HG03575 (cell line): Measurements from ENCODE around the gene GYG2.
"Not testable (repeated sequence)": the region's sequence is repeated elsewhere in the genome, so short reads cannot be mapped to it uniquely, and the experiment has no call there.

ENCODE experiments used
- ATAC-seq: cut with Tn5 transposase; IDR thresholded peaks from one replicate; pipeline ENCODE4 v1.9.1; 2021; ENCODE audit not compliant: unreplicated experiment, insufficient number of reproducible peaks, low FRiP score; ENCODE audit errors: extremely low read depth

GYG2 gene

DNA sequence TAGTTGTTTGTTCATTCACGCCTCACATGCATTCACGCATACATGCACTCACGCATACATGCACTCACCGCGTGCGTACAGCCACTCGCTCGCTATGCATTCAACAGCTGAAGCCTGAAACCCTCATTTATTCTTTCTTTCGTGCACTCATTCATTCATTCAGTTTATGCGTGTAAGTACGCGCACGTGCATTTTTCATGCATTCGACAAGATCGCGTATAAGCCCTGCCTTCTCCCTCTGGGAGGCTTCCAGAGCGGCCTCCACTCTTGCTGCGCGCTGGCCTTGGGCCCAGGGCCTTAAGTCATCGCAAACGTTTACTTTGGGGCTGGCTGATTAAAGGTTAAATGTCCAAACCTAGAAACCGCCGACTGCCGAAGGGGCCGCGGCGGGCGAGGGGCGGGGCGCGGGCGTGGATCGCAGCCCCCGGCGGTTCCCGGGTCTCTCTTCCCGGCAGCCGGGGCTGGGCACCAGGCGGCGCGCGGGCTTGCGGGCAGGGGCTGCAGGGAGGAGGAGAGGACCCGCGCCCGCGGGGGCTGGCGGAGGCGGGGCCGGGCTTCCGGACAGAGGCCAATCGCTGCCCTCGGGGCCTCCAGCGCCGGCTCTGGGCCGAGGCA is at the start of gene GYG2:
Gene GYG2 (plus strand): TSS at position 587 of the 615 bp plus-strand sequence. CDS start 1,259 bp downstream, outside the sequence.
- no peak for ATAC-seq

DNA sequence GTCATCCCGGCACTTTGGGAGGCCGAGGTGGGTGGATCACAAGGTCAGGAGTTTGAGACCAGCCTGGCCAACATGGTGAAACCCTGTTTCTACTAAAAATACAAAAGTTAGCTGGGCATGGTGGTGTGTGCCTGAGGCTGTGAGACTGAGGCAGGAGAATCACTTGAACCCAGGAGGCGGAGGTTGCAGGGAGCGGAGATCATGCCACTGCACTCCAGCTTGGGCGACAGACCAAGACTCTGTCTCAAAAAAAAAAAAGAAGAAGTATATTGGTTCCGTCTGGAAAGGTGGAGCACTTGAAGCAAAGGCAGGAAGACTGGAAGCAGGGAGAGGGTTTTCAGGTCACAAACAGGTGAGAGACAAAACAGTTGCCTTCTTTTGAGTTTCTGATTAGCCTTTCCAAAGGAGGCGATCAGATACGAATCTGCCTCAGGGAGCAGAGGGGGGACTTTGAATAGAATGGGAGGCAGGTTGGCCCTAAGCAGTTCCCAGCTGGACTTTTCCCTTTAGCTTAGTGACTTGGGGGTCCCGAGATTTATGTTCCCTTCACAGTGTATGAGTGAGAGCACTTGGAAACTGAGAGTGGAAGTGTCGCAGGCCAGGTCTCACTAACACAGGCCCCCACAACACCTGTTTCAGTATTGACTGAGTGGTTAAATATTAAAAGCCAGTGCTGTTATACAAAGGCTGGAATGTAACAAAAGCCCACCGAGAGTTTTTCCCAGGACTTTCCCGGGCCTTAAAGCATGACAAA is 48.1 kb upstream of the GYG2 start:
- ATAC-seq, result not testable (repeated sequence)

DNA sequence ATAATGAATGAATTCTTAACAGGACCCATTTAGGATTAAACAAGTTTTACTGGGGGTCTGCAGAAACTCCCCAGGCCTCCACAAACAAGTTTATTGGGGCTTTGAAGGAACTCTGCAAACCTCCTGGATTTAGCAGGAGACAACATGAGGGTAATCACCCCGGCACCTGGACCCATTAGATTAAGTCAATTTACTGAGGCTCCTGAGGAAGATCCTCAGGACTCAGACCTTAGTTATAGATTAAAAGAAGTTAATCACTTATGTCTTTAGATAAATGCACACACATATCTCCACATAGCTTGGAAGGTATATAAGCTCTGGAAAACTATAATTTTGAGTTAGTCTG is 47.5 kb upstream of the GYG2 start:
- no peak for ATAC-seq

DNA sequence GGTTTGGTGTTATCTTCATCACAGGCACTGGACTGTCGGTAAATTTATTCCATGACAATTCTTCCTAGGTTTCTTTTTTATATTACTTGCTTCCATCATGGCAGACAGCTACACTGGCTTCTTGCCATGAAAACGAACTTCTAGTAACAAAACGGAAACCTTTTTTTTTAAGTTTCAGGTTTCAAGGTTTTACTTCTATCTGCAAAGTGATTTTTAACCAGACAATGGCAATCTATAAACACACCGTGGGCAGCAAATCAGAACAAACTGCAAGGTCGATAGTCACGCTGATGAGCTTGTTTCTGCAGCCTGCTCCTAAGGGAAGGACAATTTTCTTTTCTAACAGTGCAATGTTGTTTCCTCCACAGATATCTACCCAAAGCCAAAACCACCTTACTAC is 47.0 kb upstream of the GYG2 start:
- ATAC-seq, result no peak

- no peak for ATAC-seq
Observed at GRCh38 chrX:2782171-2782570, 46.6 kb upstream of the GYG2 start.

DNA sequence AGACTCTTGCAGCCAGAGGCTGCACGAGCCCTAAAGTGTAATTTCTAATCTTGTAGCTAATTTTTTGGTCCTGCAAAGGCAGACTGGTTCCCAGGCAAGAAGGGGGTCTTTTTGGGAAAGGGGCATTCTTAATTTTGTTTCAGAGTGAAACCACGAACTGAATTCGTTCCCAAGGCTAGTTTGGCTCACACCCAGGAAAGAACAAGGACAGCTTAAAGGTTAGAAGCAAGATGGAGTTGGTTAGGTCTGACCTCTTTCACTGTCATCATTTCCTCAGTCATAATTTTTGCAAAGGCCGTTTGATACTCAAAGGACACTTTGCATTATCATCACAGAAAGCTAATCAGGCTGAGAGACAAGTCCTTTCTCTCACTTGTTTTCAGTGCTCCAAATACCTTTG is 46.0 kb upstream of the GYG2 start:
- ATAC-seq, result no peak

- ATAC-seq, result no peak
Observed at GRCh38 chrX:2784026-2784425, 44.7 kb upstream of the GYG2 start.

- no peak for ATAC-seq
Observed at GRCh38 chrX:2785538-2785937, 43.2 kb upstream of the GYG2 start.

DNA sequence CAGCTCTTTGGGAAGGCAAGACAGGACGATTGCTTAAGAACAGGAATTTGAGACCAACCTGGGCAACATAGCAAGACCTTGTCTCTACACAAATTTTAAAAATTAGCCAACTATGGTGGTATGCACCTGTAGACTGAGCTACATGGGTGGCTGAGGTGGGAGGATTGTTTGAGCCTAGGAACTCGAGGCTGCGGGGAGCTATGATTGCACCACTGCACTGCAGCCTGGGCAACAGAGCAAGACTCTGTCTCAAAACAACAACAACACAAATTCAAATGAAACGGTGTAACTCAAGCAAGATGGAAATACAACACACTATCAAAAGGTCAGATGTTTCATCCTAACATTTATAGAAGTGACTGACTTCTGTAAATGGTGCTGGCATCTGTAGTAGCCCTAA is 39.8 kb upstream of the GYG2 start:
- ATAC-seq, result no peak

GRCh38 chrX:2789569-2789968 is 39.2 kb upstream of the GYG2 start:
- no peak for ATAC-seq

- ATAC-seq, result no peak
Observed at GRCh38 chrX:2793752-2794151, 35.0 kb upstream of the GYG2 start.

GRCh38 chrX:2794336-2794735 is 34.4 kb upstream of the GYG2 start:
- no peak for ATAC-seq

GRCh38 chrX:2796808-2797207 is 31.9 kb upstream of the GYG2 start:
- not testable (repeated sequence) for ATAC-seq

DNA sequence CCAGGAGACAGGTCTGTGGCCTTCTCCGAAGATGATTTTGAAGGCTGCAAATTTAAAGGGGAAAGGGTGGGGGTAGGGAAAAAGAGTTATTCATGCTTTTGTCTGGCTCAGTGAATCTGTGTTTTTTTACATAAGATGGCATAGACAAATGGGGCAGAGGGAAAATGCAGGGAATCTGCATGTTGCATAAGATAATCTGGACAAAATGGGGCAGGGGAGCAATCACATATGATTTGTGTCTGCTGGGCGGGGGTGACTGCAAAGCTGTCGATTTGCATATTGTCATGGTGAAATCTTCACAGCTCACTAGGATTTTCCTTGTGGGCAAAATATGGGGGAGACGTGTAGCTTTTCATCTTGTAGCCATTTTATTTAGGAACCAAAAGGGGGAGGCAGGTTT is 29.4 kb upstream of the GYG2 start:
- no peak for ATAC-seq

- ATAC-seq, result not testable (repeated sequence)
Observed at GRCh38 chrX:2799980-2800379, 28.8 kb upstream of the GYG2 start.

DNA sequence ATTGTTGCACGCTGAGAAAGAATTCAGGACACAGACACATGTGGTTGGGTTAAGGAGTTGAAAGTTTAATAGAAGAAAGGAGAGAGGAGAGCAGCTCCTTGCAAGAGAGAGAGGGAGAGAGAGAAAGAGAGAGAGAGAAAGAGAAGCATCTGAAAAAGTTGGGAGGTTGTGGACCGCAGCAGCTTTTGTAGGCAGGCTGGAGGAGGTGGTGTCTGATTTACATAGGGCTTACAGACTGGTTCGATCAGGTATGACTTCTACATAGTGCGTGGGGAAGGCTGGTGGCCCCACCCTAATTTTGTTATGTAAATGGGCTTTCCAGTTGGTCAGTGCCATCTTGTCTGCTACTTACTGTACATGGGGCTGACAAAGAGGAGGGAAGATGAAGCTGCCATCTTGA is 27.5 kb upstream of the GYG2 start:
- no peak for ATAC-seq

DNA sequence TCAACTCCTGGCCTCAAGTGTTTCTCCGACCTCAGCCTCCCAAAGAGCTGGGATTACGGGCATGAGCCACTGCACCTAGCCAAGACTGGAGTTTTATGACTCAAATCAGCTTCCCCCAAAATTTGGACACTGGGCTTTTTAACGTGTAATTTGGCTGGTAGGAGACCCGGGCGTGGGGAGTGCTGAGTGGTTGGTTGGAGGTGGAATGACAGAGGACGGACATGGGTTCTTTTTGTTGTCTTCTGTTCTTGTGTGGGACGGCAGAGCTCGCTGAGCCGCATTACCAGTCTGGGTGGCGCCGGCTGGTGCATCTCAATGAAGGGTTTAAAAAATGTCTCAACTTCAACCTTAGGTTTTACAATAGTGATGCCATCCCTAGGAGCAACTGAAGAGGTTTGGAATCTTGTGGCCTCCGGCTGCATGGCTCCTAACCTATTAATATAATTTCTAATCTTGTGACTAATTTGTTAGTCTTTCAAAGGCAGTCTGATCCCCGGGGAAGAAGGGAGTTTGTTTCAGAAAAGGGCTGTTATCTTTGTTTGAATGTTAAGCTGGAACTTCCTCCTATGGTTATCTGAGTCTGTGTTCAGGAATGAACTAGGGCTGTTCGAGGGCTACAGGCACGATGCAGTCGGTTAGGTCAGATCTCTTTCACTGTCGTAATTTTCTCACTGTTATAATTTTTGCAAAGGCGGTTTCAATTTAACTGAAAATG is 26.2 kb upstream of the GYG2 start:
- ATAC-seq, result not testable (repeated sequence)

DNA sequence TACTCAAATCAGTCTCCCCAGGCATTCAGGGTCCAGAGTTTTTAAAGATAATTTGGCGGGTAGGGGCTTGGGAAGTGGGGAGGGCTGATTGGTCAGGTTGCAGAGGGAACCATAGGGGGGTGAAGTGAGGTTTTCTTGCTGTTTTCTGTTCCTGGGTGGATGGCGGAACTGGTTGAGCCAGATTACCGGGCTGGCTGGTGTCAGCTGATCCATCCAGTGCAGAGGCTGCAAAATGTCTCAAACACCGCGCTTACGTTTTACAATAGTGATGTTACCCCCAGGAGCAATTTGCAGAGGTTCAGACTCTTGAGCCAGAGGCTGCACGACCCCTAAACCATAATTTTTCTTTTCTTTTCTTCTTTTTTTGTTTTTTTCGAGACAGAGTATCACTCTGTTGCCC is 25.2 kb upstream of the GYG2 start:
- ATAC-seq, result not testable (repeated sequence)

- ATAC-seq, result not testable (repeated sequence)
Observed at GRCh38 chrX:2804106-2804843, 24.5 kb upstream of the GYG2 start.

DNA sequence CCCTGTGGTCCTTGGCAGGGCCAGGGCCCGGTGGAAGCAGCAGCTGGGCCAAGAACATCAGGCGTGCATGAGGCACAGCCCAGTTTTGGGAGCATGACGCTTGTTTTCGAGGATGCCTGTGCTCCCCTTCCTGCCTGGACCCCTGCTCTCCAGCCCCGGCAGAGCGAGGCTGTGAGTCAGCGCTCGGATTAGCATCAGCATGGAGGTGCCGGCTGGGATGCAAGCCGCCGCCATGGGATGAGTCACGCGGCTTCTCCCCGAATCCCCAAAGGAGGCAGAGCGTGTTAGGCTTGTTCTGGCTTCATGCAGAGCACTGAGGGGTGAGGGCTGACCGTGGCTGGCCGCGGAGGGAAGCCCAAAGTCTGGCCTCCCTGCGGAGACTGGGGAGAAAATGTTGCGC is 23.9 kb upstream of the GYG2 start:
- not testable (repeated sequence) for ATAC-seq
